HCT116 (cell line): Measurements from ENCODE around the gene ZFHX2. TPM values are rescaled to one million over a fixed set of nuclear protein-coding genes. Genes with fewer than 3 reads are reported as not detected.

ENCODE experiments used
- ATAC-seq: fragments of 200-7000 bp; cut with Tn5 transposase; 2 replicates; pipeline ENCODE4 v1.9.1; 2020; ENCODE audit warnings: mild to moderate bottlenecking, moderate library complexity
- BruUV-seq: library from RNA; stranded (reverse); fragments of 400-500 nt; replicated peaks from 2 replicates; lab custom pipeline; 2021; lab: Mats Ljungman, UMichigan
- CTCF ChIA-PET: fragments of 300-600 bp; sonication (Branson Sonifier 250); formaldehyde crosslinking; loops from one replicate; lab custom pipeline; 2021; ENCODE audit warnings: antibody characterized with exemption; lab: Charles Lee
- POLR2A ChIA-PET: fragments of 300-600, 350-600 bp; sonication (Branson Sonifier 250); formaldehyde crosslinking; loops from one replicate; lab custom pipeline; 2021; ENCODE audit warnings: antibody characterized with exemption; lab: Charles Lee
- RAD21 ChIA-PET, 2 experiments: fragments of 300-600 bp; sonication (Branson Sonifier 250); formaldehyde crosslinking; loops; one replicate each; lab custom pipeline; 2023; ENCODE audit warnings: low total read pairs in 2 of 2; ENCODE audit not compliant: uncharacterized antibody in 2 of 2, unreplicated experiment in 2 of 2, low non-redundant PET in 1 of 2; lab: Charles Lee
- DNase-seq: peaks from one replicate; pipeline ENCODE4 v3.0.0-alpha.2; 2010; ENCODE audit warnings: low read depth, low spot score
- H2AFZ ChIP-seq: fragments of 200-600 bp; shearing (Covaris generic), sonication (generic); 2 replicates; pipeline ENCODE4 v1.6.1; 2017; ENCODE audit warnings: low read depth, mixed run types, mixed read lengths, antibody characterized with exemption, low read length; ENCODE audit not compliant: poor library complexity, severe bottlenecking
- H3K27ac ChIP-seq: 2 replicates; pipeline ENCODE4 v1.5.1; 2012; ENCODE audit warnings: low read depth, low read length
- H3K27me3 ChIP-seq: fragments of 200-600 bp; sonication (generic); 2 replicates; pipeline ENCODE4 v1.6.1; 2016; ENCODE audit warnings: mixed run types, low read length, mixed read lengths; ENCODE audit not compliant: insufficient read depth
- H3K36me3 ChIP-seq, 2 experiments: fragments of 200-500 bp in 1 of 2; fragments of 200-600 bp in 1 of 2; sonication (Bioruptor generic) in 1 of 2; sonication (generic) in 1 of 2; 2 replicates each; pipeline versions ENCODE4 v1.5.1 to v1.6.1; 2014 to 2016; ENCODE audit warnings: low read length in 2 of 2, inconsistent platforms in 1 of 2, mixed read lengths in 1 of 2, mixed run types in 1 of 2; ENCODE audit not compliant: insufficient read depth in 2 of 2, control insufficient read depth in 1 of 2
- H3K4me1 ChIP-seq, 2 experiments: fragments of 200-600 bp in 1 of 2; sonication (generic) in 1 of 2; 2 replicates each; pipeline versions ENCODE4 v1.5.1 to v1.6.1; 2012 to 2017; ENCODE audit warnings: low read length in 2 of 2, inconsistent platforms in 1 of 2, mild to moderate bottlenecking in 1 of 2, mixed read lengths in 1 of 2, mixed run types in 1 of 2, moderate library complexity in 1 of 2; ENCODE audit not compliant: insufficient read depth in 2 of 2, control insufficient read depth in 1 of 2
- H3K4me2 ChIP-seq: fragments of 200-600 bp; sonication (generic); 2 replicates; pipeline ENCODE4 v1.6.1; 2017; ENCODE audit warnings: mixed run types, low read length, mixed read lengths
- H3K4me3 ChIP-seq, 2 experiments: fragments of 200-600 bp in 1 of 2; sonication (generic) in 1 of 2; replicated peaks in 1 of 2; 2 replicates each; pipeline ENCODE4 v1.5.1; 2011 to 2016; ENCODE audit warnings: low read length in 2 of 2, control low read depth in 1 of 2, low read depth in 1 of 2, mild to moderate bottlenecking in 1 of 2, mixed read lengths in 1 of 2, mixed run types in 1 of 2
- H3K79me2 ChIP-seq: fragments of 200-600 bp; sonication (generic); 2 replicates; pipeline ENCODE4 v1.6.1; 2017; ENCODE audit warnings: mild to moderate bottlenecking, mixed run types, low read length, moderate library complexity, mixed read lengths; ENCODE audit not compliant: insufficient read depth
- H3K9ac ChIP-seq: fragments of 200-600 bp; sonication (generic); 2 replicates; pipeline ENCODE4 v1.6.1; 2016; ENCODE audit warnings: low read length, mixed read lengths
- H3K9me2 ChIP-seq: fragments of 200-600 bp; sonication (generic), shearing (Covaris generic); 2 replicates; pipeline ENCODE4 v1.6.1; 2017; ENCODE audit warnings: mixed run types, mild to moderate bottlenecking, moderate library complexity; ENCODE audit not compliant: insufficient read depth
- H3K9me3 ChIP-seq, 2 experiments: fragments of 200-500 bp in 1 of 2; fragments of 200-600 bp in 1 of 2; sonication (Bioruptor generic) in 1 of 2; sonication (generic) in 1 of 2; 2 replicates each; pipeline ENCODE4 v1.6.1; 2014 to 2017; ENCODE audit warnings: low read length in 2 of 2, mixed read lengths in 2 of 2, inconsistent platforms in 1 of 2, low read depth in 1 of 2, mild to moderate bottlenecking in 1 of 2, mixed run types in 1 of 2, moderate library complexity in 1 of 2; ENCODE audit not compliant: control insufficient read depth in 1 of 2, insufficient read depth in 1 of 2
- H4K20me1 ChIP-seq: fragments of 200-600 bp; sonication (generic), shearing (Covaris generic); 2 replicates; pipeline ENCODE4 v1.6.1; 2017; ENCODE audit warnings: mixed run types, mild to moderate bottlenecking, moderate library complexity; ENCODE audit not compliant: insufficient read depth
- CBX3 ChIP-seq: IDR thresholded peaks from 2 replicates; pipeline ENCODE4 v1.6.1; 2012; ENCODE audit warnings: low read depth
- CEBPB ChIP-seq: IDR thresholded peaks from 2 replicates; pipeline ENCODE4 v1.6.1; 2012; ENCODE audit warnings: low read depth
- EGR1 ChIP-seq: IDR thresholded peaks from 2 replicates; pipeline ENCODE4 v1.6.1; 2012; ENCODE audit warnings: low read depth
- FOSL1 ChIP-seq: IDR thresholded peaks from 2 replicates; pipeline ENCODE4 v1.6.1; 2012; ENCODE audit warnings: low read depth
- JUND ChIP-seq: IDR thresholded peaks from 2 replicates; pipeline ENCODE4 v1.6.1; 2012
- POLR2A ChIP-seq: IDR thresholded peaks from 2 replicates; pipeline ENCODE4 v1.7.0; 2011; ENCODE audit warnings: borderline replicate concordance; ENCODE audit not compliant: insufficient read depth, insufficient read length; ENCODE audit errors: extremely low read depth
- POLR2AphosphoS5 ChIP-seq: IDR thresholded peaks from 2 replicates; pipeline ENCODE4 v1.6.1; 2011; ENCODE audit warnings: mild to moderate bottlenecking, low read depth, low read length, moderate library complexity
- SIN3A ChIP-seq: IDR thresholded peaks from 2 replicates; pipeline ENCODE4 v1.6.1; 2012; ENCODE audit warnings: low read depth
- SP1 ChIP-seq: IDR thresholded peaks from 2 replicates; pipeline ENCODE4 v1.6.1; 2012; ENCODE audit warnings: low read depth
- SRF ChIP-seq: IDR thresholded peaks from 2 replicates; pipeline ENCODE4 v1.6.1; 2012; ENCODE audit warnings: low read depth
- TCF7L2 ChIP-seq: IDR thresholded peaks from 2 replicates; pipeline ENCODE4 v1.7.0; 2011; ENCODE audit warnings: borderline replicate concordance, inconsistent platforms; ENCODE audit not compliant: insufficient read depth, insufficient read length; ENCODE audit errors: extremely low read depth
- YY1 ChIP-seq: IDR thresholded peaks from 2 replicates; pipeline ENCODE4 v1.6.1; 2011; ENCODE audit warnings: low read length, low read depth, moderate library complexity, mild to moderate bottlenecking; ENCODE audit not compliant: insufficient replicate concordance; ENCODE audit errors: extremely low read depth
- ZNF274 ChIP-seq: fragments of 200-500 bp; sonication (Bioruptor generic); IDR thresholded peaks from 2 replicates; pipeline ENCODE4 v1.6.1; 2014; ENCODE audit warnings: mild to moderate bottlenecking, low read depth, low read length, inconsistent platforms
- intact Hi-C: fragments of 100-400 bp; cut with micrococcal nuclease; formaldehyde crosslinking; loops from 2 replicates; pipeline ENCODE4 v1.10.0; 2022
- total RNA-seq: library from RNA; stranded (reverse); gene quantifications from one replicate; pipeline ENCODE4 v1.2.1, GENCODE V29; 2021; ENCODE audit not compliant: unreplicated experiment
- TF ChIP-seq, protein P1 (sequence below): IDR thresholded peaks from 2 replicates; pipeline ENCODE4 v1.6.1; 2012; ENCODE audit warnings: low read depth
- TF ChIP-seq, protein P2 (sequence below): IDR thresholded peaks from 2 replicates; pipeline ENCODE4 v1.6.1; 2011; ENCODE audit warnings: mild to moderate bottlenecking, low read length, moderate library complexity; ENCODE audit not compliant: insufficient replicate concordance; ENCODE audit errors: extremely low read depth
- TF ChIP-seq, protein P3 (sequence below): IDR thresholded peaks from 2 replicates; pipeline ENCODE4 v1.6.1; 2012
- TF ChIP-seq, protein P4 (sequence below), 3 experiments: fragments of 200-600 bp in 1 of 3; sonication (generic) in 1 of 3; IDR thresholded peaks in 2 of 3; conservative IDR thresholded peaks in 1 of 3; 2 replicates each; pipeline ENCODE4 v1.5.1; 2012 to 2017; ENCODE audit warnings: low read depth in 2 of 3, low read length in 2 of 3, antibody characterized with exemption in 1 of 3, borderline replicate concordance in 1 of 3, control low read depth in 1 of 3, mild to moderate bottlenecking in 1 of 3, mixed read lengths in 1 of 3, mixed run types in 1 of 3, moderate library complexity in 1 of 3; ENCODE audit not compliant: insufficient read depth in 1 of 3
- TF ChIP-seq, protein P5 (sequence below): IDR thresholded peaks from 2 replicates; pipeline ENCODE4 v1.6.1; 2012

ZFHX2 gene
- total RNA-seq, 1 experiment from 2014 or later = 3.6 TPM

DNA sequence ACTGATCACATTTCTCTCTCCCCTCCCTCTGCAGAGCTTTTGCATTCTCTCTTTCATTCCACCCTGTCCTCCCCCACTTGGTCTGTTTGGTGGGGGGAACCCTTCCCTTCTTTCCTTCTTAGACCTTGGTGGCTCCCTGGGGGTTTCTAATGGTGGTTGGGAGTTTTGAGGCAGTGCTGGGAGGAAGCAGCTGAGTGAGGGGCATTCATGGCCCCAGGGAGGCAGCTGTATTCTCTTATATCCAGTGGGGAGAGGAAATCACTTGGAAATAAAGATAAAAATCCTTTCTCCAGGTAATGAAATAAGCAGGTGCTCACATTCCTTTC, 68.8 kb downstream of the ZFHX2 start:
- ATAC-seq (no peak), DNase-seq (no peak)
- intact Hi-C loops = no loop called here
- Histone ChIP-seq H3K4me3 (no peak overlapping the region), H3K9ac (no peak overlapping the region), H3K4me2 (no peak overlapping the region), H3K79me2 (0 out of 2 replicates have a peak, but pooled peaks cover 2% of the 10 kb centered on the region), H3K36me3 (peaks cover 5 to 19% of the 10 kb centered on the region in 2 experiments; a peak in 3 of 4 replicates), H3K9me3 (no peaks in the 10 kb centered on the region), H4K20me1 (no peaks in the 10 kb centered on the region), H3K27ac (no peak overlapping the region), H3K4me1 (no peaks in the 10 kb centered on the region), H3K27me3 (no peaks in the 10 kb centered on the region), H2AFZ (no peak overlapping the region), H3K9me2 (no peaks in the 10 kb centered on the region)
- ChIA-PET CTCF (no interaction called here), POLR2A (no interaction called here), RAD21 (no interaction called here)
- TF ChIP-seq SIN3A (no peak), TCF7L2 (no peak), POLR2A (no peak), YY1 (no peak), SRF (no peak), EGR1 (no peak), ZNF274 (no peak), POLR2AphosphoS5 (no peak), FOSL1 (no peak), CBX3 (no peak), CEBPB (no peak), JUND (no peak), SP1 (no peak)
- TF ChIP-seq, protein P1, sequence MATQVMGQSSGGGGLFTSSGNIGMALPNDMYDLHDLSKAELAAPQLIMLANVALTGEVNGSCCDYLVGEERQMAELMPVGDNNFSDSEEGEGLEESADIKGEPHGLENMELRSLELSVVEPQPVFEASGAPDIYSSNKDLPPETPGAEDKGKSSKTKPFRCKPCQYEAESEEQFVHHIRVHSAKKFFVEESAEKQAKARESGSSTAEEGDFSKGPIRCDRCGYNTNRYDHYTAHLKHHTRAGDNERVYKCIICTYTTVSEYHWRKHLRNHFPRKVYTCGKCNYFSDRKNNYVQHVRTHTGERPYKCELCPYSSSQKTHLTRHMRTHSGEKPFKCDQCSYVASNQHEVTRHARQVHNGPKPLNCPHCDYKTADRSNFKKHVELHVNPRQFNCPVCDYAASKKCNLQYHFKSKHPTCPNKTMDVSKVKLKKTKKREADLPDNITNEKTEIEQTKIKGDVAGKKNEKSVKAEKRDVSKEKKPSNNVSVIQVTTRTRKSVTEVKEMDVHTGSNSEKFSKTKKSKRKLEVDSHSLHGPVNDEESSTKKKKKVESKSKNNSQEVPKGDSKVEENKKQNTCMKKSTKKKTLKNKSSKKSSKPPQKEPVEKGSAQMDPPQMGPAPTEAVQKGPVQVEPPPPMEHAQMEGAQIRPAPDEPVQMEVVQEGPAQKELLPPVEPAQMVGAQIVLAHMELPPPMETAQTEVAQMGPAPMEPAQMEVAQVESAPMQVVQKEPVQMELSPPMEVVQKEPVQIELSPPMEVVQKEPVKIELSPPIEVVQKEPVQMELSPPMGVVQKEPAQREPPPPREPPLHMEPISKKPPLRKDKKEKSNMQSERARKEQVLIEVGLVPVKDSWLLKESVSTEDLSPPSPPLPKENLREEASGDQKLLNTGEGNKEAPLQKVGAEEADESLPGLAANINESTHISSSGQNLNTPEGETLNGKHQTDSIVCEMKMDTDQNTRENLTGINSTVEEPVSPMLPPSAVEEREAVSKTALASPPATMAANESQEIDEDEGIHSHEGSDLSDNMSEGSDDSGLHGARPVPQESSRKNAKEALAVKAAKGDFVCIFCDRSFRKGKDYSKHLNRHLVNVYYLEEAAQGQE = no peak
- TF ChIP-seq, protein P2, sequence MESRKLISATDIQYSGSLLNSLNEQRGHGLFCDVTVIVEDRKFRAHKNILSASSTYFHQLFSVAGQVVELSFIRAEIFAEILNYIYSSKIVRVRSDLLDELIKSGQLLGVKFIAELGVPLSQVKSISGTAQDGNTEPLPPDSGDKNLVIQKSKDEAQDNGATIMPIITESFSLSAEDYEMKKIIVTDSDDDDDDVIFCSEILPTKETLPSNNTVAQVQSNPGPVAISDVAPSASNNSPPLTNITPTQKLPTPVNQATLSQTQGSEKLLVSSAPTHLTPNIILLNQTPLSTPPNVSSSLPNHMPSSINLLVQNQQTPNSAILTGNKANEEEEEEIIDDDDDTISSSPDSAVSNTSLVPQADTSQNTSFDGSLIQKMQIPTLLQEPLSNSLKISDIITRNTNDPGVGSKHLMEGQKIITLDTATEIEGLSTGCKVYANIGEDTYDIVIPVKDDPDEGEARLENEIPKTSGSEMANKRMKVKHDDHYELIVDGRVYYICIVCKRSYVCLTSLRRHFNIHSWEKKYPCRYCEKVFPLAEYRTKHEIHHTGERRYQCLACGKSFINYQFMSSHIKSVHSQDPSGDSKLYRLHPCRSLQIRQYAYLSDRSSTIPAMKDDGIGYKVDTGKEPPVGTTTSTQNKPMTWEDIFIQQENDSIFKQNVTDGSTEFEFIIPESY = no peak
- TF ChIP-seq, protein P3, sequence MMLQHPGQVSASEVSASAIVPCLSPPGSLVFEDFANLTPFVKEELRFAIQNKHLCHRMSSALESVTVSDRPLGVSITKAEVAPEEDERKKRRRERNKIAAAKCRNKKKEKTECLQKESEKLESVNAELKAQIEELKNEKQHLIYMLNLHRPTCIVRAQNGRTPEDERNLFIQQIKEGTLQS = no peak
- TF ChIP-seq, protein P4, sequence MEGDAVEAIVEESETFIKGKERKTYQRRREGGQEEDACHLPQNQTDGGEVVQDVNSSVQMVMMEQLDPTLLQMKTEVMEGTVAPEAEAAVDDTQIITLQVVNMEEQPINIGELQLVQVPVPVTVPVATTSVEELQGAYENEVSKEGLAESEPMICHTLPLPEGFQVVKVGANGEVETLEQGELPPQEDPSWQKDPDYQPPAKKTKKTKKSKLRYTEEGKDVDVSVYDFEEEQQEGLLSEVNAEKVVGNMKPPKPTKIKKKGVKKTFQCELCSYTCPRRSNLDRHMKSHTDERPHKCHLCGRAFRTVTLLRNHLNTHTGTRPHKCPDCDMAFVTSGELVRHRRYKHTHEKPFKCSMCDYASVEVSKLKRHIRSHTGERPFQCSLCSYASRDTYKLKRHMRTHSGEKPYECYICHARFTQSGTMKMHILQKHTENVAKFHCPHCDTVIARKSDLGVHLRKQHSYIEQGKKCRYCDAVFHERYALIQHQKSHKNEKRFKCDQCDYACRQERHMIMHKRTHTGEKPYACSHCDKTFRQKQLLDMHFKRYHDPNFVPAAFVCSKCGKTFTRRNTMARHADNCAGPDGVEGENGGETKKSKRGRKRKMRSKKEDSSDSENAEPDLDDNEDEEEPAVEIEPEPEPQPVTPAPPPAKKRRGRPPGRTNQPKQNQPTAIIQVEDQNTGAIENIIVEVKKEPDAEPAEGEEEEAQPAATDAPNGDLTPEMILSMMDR (IDR thresholded peaks at IDR 0.05 in 2 of 3, conservative IDR thresholded peaks at IDR 0.05 in 1 of 3; ENCODE audit: borderline replicate concordance in 1 of 3, insufficient read depth in 1 of 3, low read depth in 2 of 3, low read length in 2 of 3) = no peak
- TF ChIP-seq, protein P5, sequence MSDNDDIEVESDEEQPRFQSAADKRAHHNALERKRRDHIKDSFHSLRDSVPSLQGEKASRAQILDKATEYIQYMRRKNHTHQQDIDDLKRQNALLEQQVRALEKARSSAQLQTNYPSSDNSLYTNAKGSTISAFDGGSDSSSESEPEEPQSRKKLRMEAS = no peak
- BruUV-seq = no TSS peak
